K562 (cell line): ENCODE measurements around the gene CMTR1. TPM values are rescaled to one million over a fixed set of nuclear protein-coding genes. Genes with fewer than 3 reads are reported as not detected.

Experiments used
- ATAC-seq: fragments of 200-7000 bp; cut with Tn5 transposase; 3 replicates; pipeline ENCODE4 v1.9.1; 2020; ENCODE audit warnings: moderate library complexity
- BruUV-seq: library from RNA; stranded (reverse); fragments of 400-500 nt; replicated peaks from 2 replicates; lab custom pipeline; 2021; lab: Mats Ljungman, UMichigan
- CTCF ChIA-PET: fragments of 300-600 bp; formaldehyde crosslinking; extraction: SDS; loops from one replicate; lab custom pipeline; 2021; ENCODE audit warnings: low intra/inter-chr PET ratio; lab: Yijun Ruan, JAX
- POLR2A ChIA-PET: fragments of 300-600, 350-650 bp; sonication (Branson Sonifier 250); formaldehyde crosslinking; extraction: SDS; loops from one replicate; lab custom pipeline; 2021; ENCODE audit warnings: antibody characterized with exemption, inconsistent platforms; lab: Yijun Ruan, JAX
- DNase-seq, 4 experiments: peaks; one replicate each; pipeline versions ENCODE4 v3.0.0 to v3.0.0-alpha.2; 2011 to 2018; ENCODE audit warnings: low spot score in 3 of 4, mixed read lengths in 3 of 4; ENCODE audit errors: extremely low read depth in 1 of 4
- FAIRE-seq: peaks from 2 replicates; lab custom pipeline; 2011; peaks lifted over from hg19 to GRCh38; lab: Jason Lieb, UNC
- H2AFZ ChIP-seq: 2 replicates; pipeline ENCODE4 v1.6.0; 2011; ENCODE audit warnings: low read depth, low read length, control low read depth, inconsistent platforms
- H3K27ac ChIP-seq: fragments of 200-600 bp; 3 replicates; pipeline ENCODE4 v1.8.0; 2011; ENCODE audit warnings: low read depth, mild to moderate bottlenecking, control low read depth, inconsistent platforms, low read length, moderate library complexity, mixed read lengths; ENCODE audit errors: extremely low read depth
- H3K27me3 ChIP-seq, 2 experiments: fragments of 300-600 bp in 1 of 2; 2 replicates in 1 of 2; 3 replicates in 1 of 2; pipeline versions ENCODE4 v1.6.0 to v1.8.0; 2011; ENCODE audit warnings: inconsistent platforms in 2 of 2, low read length in 2 of 2, mild to moderate bottlenecking in 1 of 2, mixed read lengths in 1 of 2, moderate library complexity in 1 of 2; ENCODE audit not compliant: control insufficient read depth in 2 of 2, insufficient read depth in 2 of 2
- H3K36me3 ChIP-seq: fragments of 300-600 bp; 3 replicates; pipeline ENCODE4 v1.8.0; 2011; ENCODE audit warnings: mild to moderate bottlenecking, low read length, inconsistent platforms; ENCODE audit not compliant: control insufficient read depth, insufficient read depth
- H3K4me1 ChIP-seq, 2 experiments: fragments of 200-600 bp in 1 of 2; replicated peaks in 1 of 2; 2 replicates in 1 of 2; 3 replicates in 1 of 2; pipeline versions ENCODE4 v1.5.1 to v1.8.0; 2011; ENCODE audit warnings: inconsistent platforms in 2 of 2, low read length in 2 of 2, mild to moderate bottlenecking in 1 of 2, mixed read lengths in 1 of 2, moderate library complexity in 1 of 2; ENCODE audit not compliant: control insufficient read depth in 2 of 2, insufficient read depth in 2 of 2
- H3K4me2 ChIP-seq: 2 replicates; pipeline ENCODE4 v1.6.1; 2011; ENCODE audit warnings: low read length, control low read depth, inconsistent platforms, mixed read lengths; ENCODE audit not compliant: insufficient read depth
- H3K4me3 ChIP-seq: fragments of 200-600 bp; sonication (generic), shearing (Covaris generic); 2 replicates; pipeline ENCODE4 v1.5.1; 2016; ENCODE audit warnings: control low read depth, inconsistent platforms
- H3K79me2 ChIP-seq: fragments of 200-600 bp; 3 replicates; pipeline ENCODE4 v1.8.0; 2011; ENCODE audit warnings: low read length, inconsistent platforms; ENCODE audit not compliant: control insufficient read depth, insufficient read depth
- H3K9ac ChIP-seq, 2 experiments: 2 replicates each; pipeline versions ENCODE4 v1.6.0 to v1.6.1; 2011; ENCODE audit warnings: low read depth in 2 of 2, low read length in 2 of 2, control low read depth in 1 of 2, inconsistent platforms in 1 of 2, mild to moderate bottlenecking in 1 of 2, mixed read lengths in 1 of 2; ENCODE audit not compliant: insufficient read depth in 1 of 2
- H3K9me1 ChIP-seq: one replicate; pipeline ENCODE4 v1.6.0; 2011; ENCODE audit warnings: inconsistent platforms, mild to moderate bottlenecking, low read length, moderate library complexity; ENCODE audit not compliant: control insufficient read depth, insufficient read depth
- H3K9me3 ChIP-seq: replicated peaks from 2 replicates; pipeline ENCODE4 v1.5.1; 2011; ENCODE audit warnings: low read depth, low read length, inconsistent platforms; ENCODE audit not compliant: control insufficient read depth, insufficient read depth
- H4K20me1 ChIP-seq: replicated peaks from 2 replicates; pipeline ENCODE4 v1.6.1; 2011; ENCODE audit warnings: low read length, inconsistent platforms, mixed read lengths; ENCODE audit not compliant: control insufficient read depth, insufficient read depth
- CC2D1A ChIP-seq: fragments of 450-650 bp; IDR thresholded peaks from 2 replicates; pipeline ENCODE4 v1.6.1; 2017; ENCODE audit warnings: mild to moderate bottlenecking
- CGGBP1 ChIP-seq: fragments of 250-450 bp; sonication (Bioruptor Pico); IDR thresholded peaks from 2 replicates; pipeline ENCODE4 v1.9.0; 2021; ENCODE audit warnings: mild to moderate bottlenecking
- CXXC5 ChIP-seq: fragments of 250-450 bp; sonication (Bioruptor Pico); IDR thresholded peaks from 2 replicates; pipeline ENCODE4 v1.8.0; 2022; ENCODE audit warnings: inconsistent platforms, mild to moderate bottlenecking, moderate library complexity
- GTF2E2 ChIP-seq: fragments of 200-800 bp; sonication (Bioruptor generic); IDR thresholded peaks from 2 replicates; pipeline ENCODE4 v1.6.1; 2016; ENCODE audit warnings: missing genetic modification characterization, missing compliant biosample characterization
- MYBL2 ChIP-seq, 2 experiments: fragments of 450-650 bp in 1 of 2; sonication (generic) in 1 of 2; formaldehyde crosslinking in 1 of 2; IDR thresholded peaks; 2 replicates each; pipeline versions ENCODE4 v1.6.1 to v1.8.1; 2017 to 2022; ENCODE audit warnings: borderline replicate concordance in 1 of 2, inconsistent platforms in 1 of 2, low read depth in 1 of 2, mild to moderate bottlenecking in 1 of 2, missing genetic modification reagents in 1 of 2, moderate library complexity in 1 of 2
- NRF1 ChIP-seq, 2 experiments: fragments of 450-650 bp; IDR thresholded peaks in 1 of 2; conservative IDR thresholded peaks in 1 of 2; 2 replicates each; pipeline ENCODE4 v1.6.1; 2014; ENCODE audit warnings: mild to moderate bottlenecking in 2 of 2
- RBM15 ChIP-seq: fragments of 200-400 bp; formaldehyde crosslinking; IDR thresholded peaks from 2 replicates; pipeline ENCODE4 v1.6.1; 2018; ENCODE audit warnings: mild to moderate bottlenecking, low read length, moderate library complexity; ENCODE audit not compliant: insufficient read depth
- TARDBP ChIP-seq: fragments of 450-650 bp; IDR thresholded peaks from 2 replicates; pipeline ENCODE4 v1.6.1; 2016
- VEZF1 ChIP-seq: fragments of 200-800 bp; sonication (Bioruptor generic); IDR thresholded peaks from 2 replicates; pipeline ENCODE4 v1.6.1; 2017; ENCODE audit warnings: missing genetic modification characterization, missing compliant biosample characterization
- ZBTB12 ChIP-seq: fragments of 250-450 bp; sonication (Bioruptor Pico); IDR thresholded peaks from 2 replicates; pipeline ENCODE4 v1.4.0; 2020
- ZBTB26 ChIP-seq: fragments of 450-650 bp; formaldehyde crosslinking; IDR thresholded peaks from 2 replicates; pipeline ENCODE4 v1.4.0; 2022; ENCODE audit warnings: missing genetic modification characterization
- ZNF146 ChIP-seq: IDR thresholded peaks from one replicate; pipeline ENCODE4 v1.6.1; 2018; ENCODE audit warnings: missing compliant biosample characterization; ENCODE audit not compliant: unreplicated experiment
- ZNF263 ChIP-seq: sonication (generic); formaldehyde crosslinking; IDR thresholded peaks from 2 replicates; pipeline ENCODE4 v1.8.0; 2022; ENCODE audit warnings: mild to moderate bottlenecking, missing genetic modification reagents, borderline replicate concordance
- ZNF274 ChIP-seq: IDR thresholded peaks from 2 replicates; pipeline ENCODE4 v1.6.1; 2011; ENCODE audit warnings: low read depth, mild to moderate bottlenecking, low read length, moderate library complexity, borderline replicate concordance
- ZNF695 ChIP-seq: fragments of 450-650 bp; formaldehyde crosslinking; IDR thresholded peaks from 2 replicates; pipeline ENCODE4 v1.4.0; 2020; ENCODE audit warnings: mild to moderate bottlenecking, moderate library complexity
- ZNF830 ChIP-seq: fragments of 250-450 bp; sonication (Bioruptor Pico); IDR thresholded peaks from 2 replicates; pipeline ENCODE4 v1.5.0; 2021; ENCODE audit warnings: mild to moderate bottlenecking
- WGBS: fragments of 100-300 bp; shearing (Covaris generic); methylation state at CpG from one replicate; pipeline ENCODE4 v1.1.6; 2016; ENCODE audit warnings: low coverage, mixed read lengths; ENCODE audit not compliant: insufficient coverage; ENCODE audit errors: missing lambda C conversion rate; 5-methylcytosine and 5-hydroxymethylcytosine counted together
- in situ Hi-C: fragments of 300-500 bp; cut with MboI; formaldehyde crosslinking; loops from 4 replicates; pipeline ENCODE4 v1.15.0; 2018; ENCODE audit warnings: inconsistent platforms, mixed read lengths
- intact Hi-C: fragments of 100-400 bp; cut with micrococcal nuclease; formaldehyde crosslinking; loops from 2 replicates; pipeline ENCODE4 v1.14.2; 2022
- polyA plus RNA-seq, 8 experiments: library from polyadenylated mRNA; depleted of rRNA in 4 of 8; stranded (reverse) in 5 of 8; unstranded in 3 of 8; fragments of >200 nt; fragmentation: Nextera tagmentation in 2 of 8; fragmentation: Illumina TruSeq in 1 of 8; extraction: Ambion mirVana in 2 of 8; extraction: Trizol in 1 of 8; gene quantifications; 2 replicates each; pipeline versions ENCODE4 v1.2.1 to v1.2.3, GENCODE V29; 2011 to 2014; ENCODE audit warnings: inconsistent platforms in 1 of 8, missing spikeins in 1 of 8
- total RNA-seq, 7 experiments: library from RNA; depleted of rRNA in 6 of 7; stranded (reverse); fragments of >200 nt in 6 of 7; fragmentation: Illumina TruSeq in 2 of 7; extraction: Trizol in 2 of 7; gene quantifications; 2 replicates each; pipeline versions ENCODE4 v1.2.1 to v1.2.3, GENCODE V29; 2011 to 2021; ENCODE audit warnings: low replicate concordance in 1 of 7

The CMTR1 gene
- total and polyA plus RNA-seq, 9 of the 15 experiments (the other 6 are each of a cell fraction or from before 2014, with no cell fraction given) = 2.9 to 63.5 (median 49.5) TPM

- ChIA-PET POLR2A (interaction anchor here (0.7 to 2.6 kb wide), 17 partner anchors 9 to 229 kb away, joined by 3 to 15 read pairs (median 4); partner anchors contain the start of gene CMTR1), CTCF (interaction anchor here (0.6 kb wide), 1 partner anchor 1725 kb away, joined by 3 read pairs; no protein-coding TSS in a partner anchor)
- intact Hi-C loops = loop anchor here (2.0 kb wide), 3 partner anchors 35 to 77 kb away; no protein-coding TSS in a partner anchor
- peak overlapping the region; percentile 65 for H3K27ac ChIP-seq
- H3K4me3 ChIP-seq = no peak overlapping the region
- BruUV-seq = no TSS peak
- H3K9me3 ChIP-seq = no peaks in the 10 kb centered on the region
- FAIRE-seq = peak; percentile 100
- peaks cover 5 to 26% of the 10 kb centered on the region in 2 experiments for H3K4me1 ChIP-seq
- no peaks in the 10 kb centered on the region for H3K79me2 ChIP-seq
- H4K20me1 ChIP-seq = peaks cover 8% of the 10 kb centered on the region; the same call in 1 of the 2 replicates
- peaks cover 87% of the 10 kb centered on the region for H3K36me3 ChIP-seq
- peak overlapping the region in 1 of 2 experiments; percentile 15; a peak in 2 of 4 replicates for H3K9ac ChIP-seq
- H3K27me3 ChIP-seq = no peaks in the 10 kb centered on the region
- DNase-seq = peak; percentile 95 to 98 (median 96)
- peak; percentile 96 for ATAC-seq
- H2AFZ ChIP-seq = no peak overlapping the region
- peak overlapping the region; percentile 54 for H3K4me2 ChIP-seq
- in situ Hi-C loops = no loop called here
- WGBS = 26% methylated on average over 5 of the region's 5 CpGs
- H3K9me1 ChIP-seq = no peaks in the 10 kb centered on the region
- TF ChIP-seq ZNF830 (CRISPR knock-in tag) (no peak), GTF2E2 (tag) (no peak), ZNF146 (CRISPR knock-in tag) (no peak), CC2D1A (peak; percentile 95; the same call in 1 of the 2 replicates), RBM15 (no peak), TARDBP (no peak; the same call in 1 of the 2 replicates), CGGBP1 (CRISPR knock-in tag) (no peak), CXXC5 (CRISPR knock-in tag) (peak; percentile 92), VEZF1 (CRISPR knock-in tag) (peak; percentile 96), ZBTB12 (CRISPR knock-in tag) (no peak), ZNF695 (CRISPR knock-in tag) (no peak), ZBTB26 (CRISPR knock-in tag) (no peak), ZNF274 (peak; percentile 80; the same call in 1 of the 2 replicates), MYBL2 (IDR thresholded peaks at IDR 0.05; ENCODE audit: low read depth) (no peak), MYBL2 (CRISPR knock-in tag; IDR thresholded peaks at IDR 0.05; ENCODE audit: borderline replicate concordance) (no peak), NRF1 (conservative IDR thresholded peaks at IDR 0.05 in 1 of 2, IDR thresholded peaks at IDR 0.05 in 1 of 2) (peak; percentile 63 to 70; a peak in 3 of 4 replicates), ZNF263 (CRISPR knock-in tag) (no peak; the same call in 1 of the 2 replicates)
Measured at GRCh38 chr6:37459981-37460800, 27.2 kb downstream of the CMTR1 start.
